ENCODE measurements around the gene SLC16A8. TPM values are rescaled to one million over a fixed set of nuclear protein-coding genes. Genes with fewer than 3 reads are reported as not detected.

Gene SLC16A8
- total RNA-seq, 2 experiments from 2014 or later = not detected

- Mint-ChIP-seq H3K4me3 (peak within 1 kb of the TSS; percentile 98), H3K4me1 (peaks cover 14% of the 10 kb centered on the region), H3K36me3 (peaks cover 6% of the 10 kb centered on the region), H3K9me3 (no peaks in the 10 kb centered on the region), H3K27me3 (no peaks in the 10 kb centered on the region), H3K27ac (peak within 1 kb of the TSS; percentile 98)
- DNase-seq = peak; percentile 87
These were observed 26.8 kb downstream of the SLC16A8 start, which contains the start of gene PICK1 for GRCh38 chr22:38056969-38057891. PICK1 (plus strand) TSS chr22:38057404; CDS start chr22:38057810, 406 bp downstream.

GRCh38 chr22:38051900-38052862, 31.8 kb downstream of the SLC16A8 start:
- peak; percentile 80 for DNase-seq
- Mint-ChIP-seq H3K4me3 (no peak overlapping the region), H3K4me1 (peaks cover 3% of the 10 kb centered on the region), H3K27me3 (no peaks in the 10 kb centered on the region), H3K9me3 (no peaks in the 10 kb centered on the region), H3K36me3 (no peaks in the 10 kb centered on the region), H3K27ac (no peak overlapping the region)

GRCh38 chr22:38051261-38051660, 32.7 kb downstream of the SLC16A8 start:
- no peak overlapping the region for H3K27ac Mint-ChIP-seq
- H3K27me3 Mint-ChIP-seq = no peaks in the 10 kb centered on the region
- H3K4me3 Mint-ChIP-seq = no peak overlapping the region
- no peaks in the 10 kb centered on the region for H3K36me3 Mint-ChIP-seq
- no peaks in the 10 kb centered on the region for H3K4me1 Mint-ChIP-seq
- H3K9me3 Mint-ChIP-seq = no peaks in the 10 kb centered on the region
- no peak for DNase-seq

GRCh38 chr22:38050720-38051119, 33.3 kb downstream of the SLC16A8 start:
- Mint-ChIP-seq H3K36me3 (no peaks in the 10 kb centered on the region), H3K4me1 (no peaks in the 10 kb centered on the region), H3K4me3 (no peak overlapping the region), H3K27me3 (no peaks in the 10 kb centered on the region), H3K9me3 (no peaks in the 10 kb centered on the region), H3K27ac (no peak overlapping the region)
- no peak for DNase-seq

- no peak overlapping the region for H3K27ac Mint-ChIP-seq
- no peak overlapping the region for H3K4me3 Mint-ChIP-seq
- no peak for DNase-seq
- no peaks in the 10 kb centered on the region for H3K9me3 Mint-ChIP-seq
- H3K4me1 Mint-ChIP-seq = no peaks in the 10 kb centered on the region
- no peaks in the 10 kb centered on the region for H3K27me3 Mint-ChIP-seq
- H3K36me3 Mint-ChIP-seq = no peaks in the 10 kb centered on the region
These were observed 34.0 kb downstream of the SLC16A8 start for GRCh38 chr22:38049812-38050619.

GRCh38 chr22:38046070-38046748, 37.8 kb downstream of the SLC16A8 start:
- Mint-ChIP-seq H3K36me3 (no peaks in the 10 kb centered on the region), H3K27ac (no peak overlapping the region), H3K4me1 (no peaks in the 10 kb centered on the region), H3K4me3 (no peak overlapping the region), H3K27me3 (no peaks in the 10 kb centered on the region), H3K9me3 (no peaks in the 10 kb centered on the region)
- DNase-seq = no peak

GRCh38 chr22:38043151-38044039, 40.6 kb downstream of the SLC16A8 start:
- no peaks in the 10 kb centered on the region for H3K36me3 Mint-ChIP-seq
- no peak overlapping the region for H3K4me3 Mint-ChIP-seq
- no peak overlapping the region for H3K27ac Mint-ChIP-seq
- H3K4me1 Mint-ChIP-seq = no peaks in the 10 kb centered on the region
- no peaks in the 10 kb centered on the region for H3K27me3 Mint-ChIP-seq
- H3K9me3 Mint-ChIP-seq = no peaks in the 10 kb centered on the region
- DNase-seq = no peak

- no peak for DNase-seq
- H3K9me3 Mint-ChIP-seq = no peaks in the 10 kb centered on the region
These were observed 41.5 kb downstream of the SLC16A8 start for GRCh38 chr22:38042488-38042790.

GRCh38 chr22:38041760-38042487, 42.1 kb downstream of the SLC16A8 start:
- no peak for DNase-seq
- H3K27me3 Mint-ChIP-seq = no peaks in the 10 kb centered on the region
- peaks cover 2% of the 10 kb centered on the region for H3K36me3 Mint-ChIP-seq
- H3K4me1 Mint-ChIP-seq = no peaks in the 10 kb centered on the region
- no peak overlapping the region for H3K4me3 Mint-ChIP-seq
- H3K27ac Mint-ChIP-seq = no peak overlapping the region
- no peaks in the 10 kb centered on the region for H3K9me3 Mint-ChIP-seq

More at GRCh38 chr22:38042488-38042790, 41.5 kb downstream of the SLC16A8 start:
- H3K36me3 Mint-ChIP-seq = peaks cover 2% of the 10 kb centered on the region
- H3K4me3 Mint-ChIP-seq = no peak overlapping the region
- no peaks in the 10 kb centered on the region for H3K27me3 Mint-ChIP-seq
- no peaks in the 10 kb centered on the region for H3K4me1 Mint-ChIP-seq
- no peak overlapping the region for H3K27ac Mint-ChIP-seq

- no peak overlapping the region for H3K4me3 Mint-ChIP-seq
- no peaks in the 10 kb centered on the region for H3K9me3 Mint-ChIP-seq
- no peak overlapping the region for H3K27ac Mint-ChIP-seq
- H3K36me3 Mint-ChIP-seq = peaks cover 2% of the 10 kb centered on the region
- DNase-seq = no peak
- no peaks in the 10 kb centered on the region for H3K4me1 Mint-ChIP-seq
- H3K27me3 Mint-ChIP-seq = no peaks in the 10 kb centered on the region
These were observed 42.8 kb downstream of the SLC16A8 start for GRCh38 chr22:38040953-38041759.

GRCh38 chr22:38038890-38039812, 44.8 kb downstream of the SLC16A8 start:
- H3K4me3 Mint-ChIP-seq = no peak overlapping the region
- no peak overlapping the region for H3K27ac Mint-ChIP-seq
- no peak for DNase-seq
- peaks cover 2% of the 10 kb centered on the region for H3K36me3 Mint-ChIP-seq
- no peaks in the 10 kb centered on the region for H3K27me3 Mint-ChIP-seq
- no peaks in the 10 kb centered on the region for H3K9me3 Mint-ChIP-seq
- H3K4me1 Mint-ChIP-seq = no peaks in the 10 kb centered on the region
